ENCODE data around the gene EIF2S1. TPM values are rescaled to one million over a fixed set of nuclear protein-coding genes. Genes with fewer than 3 reads are reported as not detected.

Gene EIF2S1
- total RNA-seq, 4 donors from 2014 or later = 102 to 180 (median 150) TPM

DNA sequence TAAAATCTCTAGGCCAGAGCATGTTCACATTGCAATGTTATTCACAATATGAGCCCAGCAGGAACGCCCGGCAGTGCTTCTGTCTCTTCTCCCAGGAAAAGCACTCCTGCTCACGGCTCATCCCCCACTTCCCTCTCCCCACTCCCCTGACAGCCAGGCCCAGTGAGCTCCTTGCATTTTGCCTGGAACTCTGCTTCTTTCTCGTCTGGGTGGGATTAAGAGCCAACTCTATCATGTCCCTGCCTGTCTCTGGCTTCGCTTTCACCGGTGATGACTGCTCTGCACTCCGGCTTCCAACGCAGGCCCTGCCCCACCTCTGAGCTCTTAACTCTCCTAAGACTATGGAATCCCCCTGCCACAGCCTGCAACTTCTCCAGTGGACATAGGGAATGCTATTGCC lies 49.3 kb downstream of the EIF2S1 start:
- H3K4me1 ChIP-seq = peaks cover 0 to 11% (median 6%) of the 10 kb centered on the region in 3 donors
- no peak for ATAC-seq
- H3K9me3 ChIP-seq = no peaks in the 10 kb centered on the region
- H3K4me3 ChIP-seq = no peak overlapping the region
- WGBS, 2 donors (ENCODE audit: low coverage in 1 of 2) = 61 to 79% methylated on average over 6 of the region's 8 CpGs
- TF ChIP-seq, protein P1, sequence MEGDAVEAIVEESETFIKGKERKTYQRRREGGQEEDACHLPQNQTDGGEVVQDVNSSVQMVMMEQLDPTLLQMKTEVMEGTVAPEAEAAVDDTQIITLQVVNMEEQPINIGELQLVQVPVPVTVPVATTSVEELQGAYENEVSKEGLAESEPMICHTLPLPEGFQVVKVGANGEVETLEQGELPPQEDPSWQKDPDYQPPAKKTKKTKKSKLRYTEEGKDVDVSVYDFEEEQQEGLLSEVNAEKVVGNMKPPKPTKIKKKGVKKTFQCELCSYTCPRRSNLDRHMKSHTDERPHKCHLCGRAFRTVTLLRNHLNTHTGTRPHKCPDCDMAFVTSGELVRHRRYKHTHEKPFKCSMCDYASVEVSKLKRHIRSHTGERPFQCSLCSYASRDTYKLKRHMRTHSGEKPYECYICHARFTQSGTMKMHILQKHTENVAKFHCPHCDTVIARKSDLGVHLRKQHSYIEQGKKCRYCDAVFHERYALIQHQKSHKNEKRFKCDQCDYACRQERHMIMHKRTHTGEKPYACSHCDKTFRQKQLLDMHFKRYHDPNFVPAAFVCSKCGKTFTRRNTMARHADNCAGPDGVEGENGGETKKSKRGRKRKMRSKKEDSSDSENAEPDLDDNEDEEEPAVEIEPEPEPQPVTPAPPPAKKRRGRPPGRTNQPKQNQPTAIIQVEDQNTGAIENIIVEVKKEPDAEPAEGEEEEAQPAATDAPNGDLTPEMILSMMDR (IDR thresholded peaks at IDR 0.05) = no peak
- TF ChIP-seq EP300 (IDR thresholded peaks at IDR 0.05) (no peak), POLR2AphosphoS5 (IDR thresholded peaks at IDR 0.05) (no peak), POLR2A (IDR thresholded peaks at IDR 0.05) (no peak)
- peaks cover 29% of the 10 kb centered on the region for H3K27me3 ChIP-seq
- H3K36me3 ChIP-seq = no peaks in the 10 kb centered on the region
- H3K27ac ChIP-seq = no peak overlapping the region

- peaks cover 35% of the 10 kb centered on the region for H3K27me3 ChIP-seq
- ATAC-seq = no peak
- WGBS, 2 donors (ENCODE audit: low coverage in 1 of 2) = 100% methylated on average over 1 to 7 of the region's 9 CpGs
- no peaks in the 10 kb centered on the region for H3K9me3 ChIP-seq
- H3K4me1 ChIP-seq = peaks cover 0 to 11% (median 6%) of the 10 kb centered on the region in 3 donors
- TF ChIP-seq EP300 (IDR thresholded peaks at IDR 0.05) (no peak), POLR2A (IDR thresholded peaks at IDR 0.05) (no peak), POLR2AphosphoS5 (IDR thresholded peaks at IDR 0.05) (no peak)
- TF ChIP-seq, protein P1 (IDR thresholded peaks at IDR 0.05) = no peak
- H3K36me3 ChIP-seq = no peaks in the 10 kb centered on the region
- no peak overlapping the region for H3K4me3 ChIP-seq
- no peak overlapping the region for H3K27ac ChIP-seq
Observed at GRCh38 chr14:67410313-67410712, 50.2 kb downstream of the EIF2S1 start.

GRCh38 chr14:67411370-67411769 lies 51.2 kb downstream of the EIF2S1 start:
- TF ChIP-seq, protein P1 (IDR thresholded peaks at IDR 0.05) = no peak
- TF ChIP-seq EP300 (IDR thresholded peaks at IDR 0.05) (no peak), POLR2A (IDR thresholded peaks at IDR 0.05) (no peak), POLR2AphosphoS5 (IDR thresholded peaks at IDR 0.05) (no peak)
- Histone ChIP-seq H3K4me3 (peak overlapping the region in 1 of 2 donors; percentile 46), H3K27me3 (peaks cover 35% of the 10 kb centered on the region), H3K4me1 (peaks cover 0 to 11% (median 6%) of the 10 kb centered on the region in 3 donors), H3K27ac (no peak overlapping the region), H3K36me3 (no peaks in the 10 kb centered on the region), H3K9me3 (no peaks in the 10 kb centered on the region)
- 34 to 47% methylated on average over 2 to 6 of the region's 8 CpGs for WGBS, 2 donors (ENCODE audit: low coverage in 1 of 2)
- no peak for ATAC-seq

GRCh38 chr14:67411820-67412421 lies 51.8 kb downstream of the EIF2S1 start, which contains the start of gene PLEK2:
TSS of gene PLEK2 (minus strand) at chr14:67412165. CDS start at chr14:67412059, 106 bp downstream.
- peaks cover 0 to 11% (median 6%) of the 10 kb centered on the region in 3 donors for H3K4me1 ChIP-seq
- H3K36me3 ChIP-seq = no peaks in the 10 kb centered on the region
- H3K27ac ChIP-seq = no peak within 1 kb of the TSS
- ATAC-seq = no peak
- peaks cover 35% of the 10 kb centered on the region for H3K27me3 ChIP-seq
- H3K4me3 ChIP-seq = peak within 1 kb of the TSS in 1 of 2 donors; percentile 46
- 0 to 10% methylated on average over 1 to 2 of the region's 63 CpGs for WGBS, 2 donors (ENCODE audit: low coverage in 1 of 2)
- no peaks in the 10 kb centered on the region for H3K9me3 ChIP-seq
- no peak for TF ChIP-seq EP300 (IDR thresholded peaks at IDR 0.05)
- no peak for TF ChIP-seq POLR2A (IDR thresholded peaks at IDR 0.05)
- no peak for TF ChIP-seq POLR2AphosphoS5 (IDR thresholded peaks at IDR 0.05)
- TF ChIP-seq, protein P1 (IDR thresholded peaks at IDR 0.05) = no peak
